ENCODE measurements around the gene EMB.
"Not testable (repeated sequence)": the region's sequence is repeated elsewhere in the genome, so short reads cannot be mapped to it uniquely, and the experiment has no call there.

GRCh38 chr5:50458372-50458771 lies 17.3 kb upstream of the EMB start:
- TF ChIP-seq, protein P1, sequence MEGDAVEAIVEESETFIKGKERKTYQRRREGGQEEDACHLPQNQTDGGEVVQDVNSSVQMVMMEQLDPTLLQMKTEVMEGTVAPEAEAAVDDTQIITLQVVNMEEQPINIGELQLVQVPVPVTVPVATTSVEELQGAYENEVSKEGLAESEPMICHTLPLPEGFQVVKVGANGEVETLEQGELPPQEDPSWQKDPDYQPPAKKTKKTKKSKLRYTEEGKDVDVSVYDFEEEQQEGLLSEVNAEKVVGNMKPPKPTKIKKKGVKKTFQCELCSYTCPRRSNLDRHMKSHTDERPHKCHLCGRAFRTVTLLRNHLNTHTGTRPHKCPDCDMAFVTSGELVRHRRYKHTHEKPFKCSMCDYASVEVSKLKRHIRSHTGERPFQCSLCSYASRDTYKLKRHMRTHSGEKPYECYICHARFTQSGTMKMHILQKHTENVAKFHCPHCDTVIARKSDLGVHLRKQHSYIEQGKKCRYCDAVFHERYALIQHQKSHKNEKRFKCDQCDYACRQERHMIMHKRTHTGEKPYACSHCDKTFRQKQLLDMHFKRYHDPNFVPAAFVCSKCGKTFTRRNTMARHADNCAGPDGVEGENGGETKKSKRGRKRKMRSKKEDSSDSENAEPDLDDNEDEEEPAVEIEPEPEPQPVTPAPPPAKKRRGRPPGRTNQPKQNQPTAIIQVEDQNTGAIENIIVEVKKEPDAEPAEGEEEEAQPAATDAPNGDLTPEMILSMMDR (IDR thresholded peaks at IDR 0.05; ENCODE audit: insufficient read depth, low read length) = not testable (repeated sequence)
- TF ChIP-seq GABPA, POLR2AphosphoS5 (IDR thresholded peaks at IDR 0.05; ENCODE audit: low read depth): not testable (repeated sequence)
- TF ChIP-seq, protein P2, sequence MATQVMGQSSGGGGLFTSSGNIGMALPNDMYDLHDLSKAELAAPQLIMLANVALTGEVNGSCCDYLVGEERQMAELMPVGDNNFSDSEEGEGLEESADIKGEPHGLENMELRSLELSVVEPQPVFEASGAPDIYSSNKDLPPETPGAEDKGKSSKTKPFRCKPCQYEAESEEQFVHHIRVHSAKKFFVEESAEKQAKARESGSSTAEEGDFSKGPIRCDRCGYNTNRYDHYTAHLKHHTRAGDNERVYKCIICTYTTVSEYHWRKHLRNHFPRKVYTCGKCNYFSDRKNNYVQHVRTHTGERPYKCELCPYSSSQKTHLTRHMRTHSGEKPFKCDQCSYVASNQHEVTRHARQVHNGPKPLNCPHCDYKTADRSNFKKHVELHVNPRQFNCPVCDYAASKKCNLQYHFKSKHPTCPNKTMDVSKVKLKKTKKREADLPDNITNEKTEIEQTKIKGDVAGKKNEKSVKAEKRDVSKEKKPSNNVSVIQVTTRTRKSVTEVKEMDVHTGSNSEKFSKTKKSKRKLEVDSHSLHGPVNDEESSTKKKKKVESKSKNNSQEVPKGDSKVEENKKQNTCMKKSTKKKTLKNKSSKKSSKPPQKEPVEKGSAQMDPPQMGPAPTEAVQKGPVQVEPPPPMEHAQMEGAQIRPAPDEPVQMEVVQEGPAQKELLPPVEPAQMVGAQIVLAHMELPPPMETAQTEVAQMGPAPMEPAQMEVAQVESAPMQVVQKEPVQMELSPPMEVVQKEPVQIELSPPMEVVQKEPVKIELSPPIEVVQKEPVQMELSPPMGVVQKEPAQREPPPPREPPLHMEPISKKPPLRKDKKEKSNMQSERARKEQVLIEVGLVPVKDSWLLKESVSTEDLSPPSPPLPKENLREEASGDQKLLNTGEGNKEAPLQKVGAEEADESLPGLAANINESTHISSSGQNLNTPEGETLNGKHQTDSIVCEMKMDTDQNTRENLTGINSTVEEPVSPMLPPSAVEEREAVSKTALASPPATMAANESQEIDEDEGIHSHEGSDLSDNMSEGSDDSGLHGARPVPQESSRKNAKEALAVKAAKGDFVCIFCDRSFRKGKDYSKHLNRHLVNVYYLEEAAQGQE (IDR thresholded peaks at IDR 0.05; ENCODE audit: insufficient replicate concordance, low read depth) = not testable (repeated sequence)
